GM19395 (cell line): ENCODE measurements around the gene SIGLEC9.
"Not testable (repeated sequence)": the region's sequence is repeated elsewhere in the genome, so short reads cannot be mapped to it uniquely, and the experiment has no call there.

Source experiments
- ATAC-seq: cut with Tn5 transposase; IDR thresholded peaks from one replicate; pipeline ENCODE4 v1.9.1; 2021; ENCODE audit warnings: mild to moderate bottlenecking, moderate library complexity; ENCODE audit not compliant: unreplicated experiment

SIGLEC9 gene

GRCh38 chr19:51142809-51143475 is 18.2 kb downstream of the SIGLEC9 start:
- ATAC-seq: not testable (repeated sequence)

GRCh38 chr19:51143486-51143885 is 18.8 kb downstream of the SIGLEC9 start:
- no peak for ATAC-seq

GRCh38 chr19:51144482-51145045 is 19.9 kb downstream of the SIGLEC9 start:
- no peak for ATAC-seq

GRCh38 chr19:51145916-51146493 is 21.3 kb downstream of the SIGLEC9 start:
- ATAC-seq: no peak

- no peak for ATAC-seq
Observed at GRCh38 chr19:51146751-51147150, 22.0 kb downstream of the SIGLEC9 start.

GRCh38 chr19:51147663-51148062 is 23.0 kb downstream of the SIGLEC9 start:
- ATAC-seq: no peak

GRCh38 chr19:51148580-51148979 is 23.9 kb downstream of the SIGLEC9 start:
- no peak for ATAC-seq

GRCh38 chr19:51150627-51151026 is 25.9 kb downstream of the SIGLEC9 start:
- no peak for ATAC-seq

GRCh38 chr19:51156710-51157109 is 32.0 kb downstream of the SIGLEC9 start:
- ATAC-seq: no peak

GRCh38 chr19:51157265-51157664 is 32.6 kb downstream of the SIGLEC9 start:
- no peak for ATAC-seq

- no peak for ATAC-seq
Observed at GRCh38 chr19:51158474-51159129, 33.9 kb downstream of the SIGLEC9 start.

GRCh38 chr19:51159656-51160055 is 35.0 kb downstream of the SIGLEC9 start:
- ATAC-seq: no peak

GRCh38 chr19:51161266-51161665 is 36.6 kb downstream of the SIGLEC9 start:
- no peak for ATAC-seq

GRCh38 chr19:51161867-51162496 is 37.3 kb downstream of the SIGLEC9 start:
- ATAC-seq: no peak

GRCh38 chr19:51163257-51163656 is 38.6 kb downstream of the SIGLEC9 start:
- ATAC-seq: no peak

- no peak for ATAC-seq
Observed at GRCh38 chr19:51164215-51164614, 39.5 kb downstream of the SIGLEC9 start.

- no peak for ATAC-seq
Observed at GRCh38 chr19:51166846-51167490, 42.3 kb downstream of the SIGLEC9 start.

- no peak for ATAC-seq
Observed at GRCh38 chr19:51168564-51169282, 44.0 kb downstream of the SIGLEC9 start.

- not testable (repeated sequence) for ATAC-seq
Observed at GRCh38 chr19:51169283-51169918, 44.7 kb downstream of the SIGLEC9 start.

- no peak for ATAC-seq
Observed at GRCh38 chr19:51172223-51172622, 47.5 kb downstream of the SIGLEC9 start.
